GM18519 (cell line): ENCODE results near the gene SP4.

Experiments used
- ATAC-seq: cut with Tn5 transposase; IDR thresholded peaks from one replicate; pipeline ENCODE4 v1.9.1; 2021; ENCODE audit warnings: mild to moderate bottlenecking, moderate library complexity; ENCODE audit not compliant: unreplicated experiment, low FRiP score

Gene SP4

DNA sequence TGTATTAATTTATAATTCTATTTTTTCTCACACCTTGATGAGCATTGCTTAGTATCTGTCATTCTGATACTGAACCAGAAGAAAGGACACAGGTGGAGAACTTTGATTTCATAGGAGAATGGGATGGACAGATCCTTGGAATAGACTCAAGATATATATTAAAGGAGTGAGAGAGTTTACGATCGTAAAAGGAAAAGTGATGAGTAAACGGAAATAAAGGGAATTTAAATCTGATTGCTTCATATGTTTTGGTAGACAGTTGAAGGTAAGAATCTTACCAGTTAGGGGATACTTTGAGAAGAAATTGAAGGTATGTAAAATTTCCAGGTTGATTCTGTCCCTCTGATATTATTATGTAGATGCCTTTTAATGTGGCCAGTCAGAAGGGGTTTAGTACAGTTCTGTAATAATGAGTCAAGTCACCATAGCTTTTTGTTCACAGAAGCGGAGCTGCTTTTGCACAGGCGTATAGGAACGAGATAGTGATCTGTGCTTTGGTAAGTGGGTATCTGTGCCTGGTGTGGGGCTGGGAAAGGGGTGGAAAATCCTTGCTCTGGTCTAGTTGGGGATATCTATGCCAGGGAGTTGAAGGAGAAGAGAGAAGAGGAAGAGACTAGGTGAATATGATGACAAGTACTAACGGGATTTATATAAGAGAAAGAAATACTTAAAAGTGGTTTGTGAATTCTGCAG, 15.4 kb downstream of the SP4 start:
- ATAC-seq, result no peak

DNA sequence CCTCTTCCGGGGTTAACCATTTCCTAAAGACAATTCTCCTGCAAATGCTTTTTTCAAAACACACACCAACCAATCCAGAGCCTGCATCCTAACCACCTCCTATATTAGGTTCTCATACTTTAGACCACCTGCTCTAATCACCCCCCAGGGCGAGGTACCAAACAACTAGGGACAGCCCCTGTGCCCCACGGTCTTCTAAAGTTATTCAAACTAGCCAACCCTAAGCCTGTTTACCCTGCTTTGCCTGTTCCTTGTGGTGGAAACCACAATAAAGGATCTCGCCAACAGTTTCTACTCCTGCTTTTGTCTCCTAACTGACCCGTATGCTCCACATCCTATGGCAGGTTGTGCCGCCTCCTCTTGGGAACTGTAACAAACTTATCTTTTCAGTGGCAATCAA, 21.1 kb downstream of the SP4 start:
- no peak for ATAC-seq

DNA sequence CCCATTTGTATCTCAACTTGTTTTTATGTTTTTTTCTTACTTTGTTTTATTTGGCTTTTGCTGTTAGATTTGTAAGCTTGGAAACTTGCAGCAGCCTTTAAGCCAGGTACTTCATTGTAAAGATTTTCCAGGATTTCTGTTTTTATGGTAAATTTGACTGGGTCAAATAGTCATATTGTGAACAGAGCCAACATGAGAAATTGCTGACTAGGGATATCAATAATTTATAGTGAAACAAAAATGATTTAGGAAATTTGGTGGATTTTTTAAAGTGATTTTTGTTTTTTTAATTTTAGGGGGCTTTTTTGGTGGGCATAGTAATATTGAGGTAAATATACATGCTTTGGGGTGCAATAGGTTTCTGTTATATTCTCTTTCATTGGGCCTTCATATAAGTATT, 22.2 kb downstream of the SP4 start:
- no peak for ATAC-seq

DNA sequence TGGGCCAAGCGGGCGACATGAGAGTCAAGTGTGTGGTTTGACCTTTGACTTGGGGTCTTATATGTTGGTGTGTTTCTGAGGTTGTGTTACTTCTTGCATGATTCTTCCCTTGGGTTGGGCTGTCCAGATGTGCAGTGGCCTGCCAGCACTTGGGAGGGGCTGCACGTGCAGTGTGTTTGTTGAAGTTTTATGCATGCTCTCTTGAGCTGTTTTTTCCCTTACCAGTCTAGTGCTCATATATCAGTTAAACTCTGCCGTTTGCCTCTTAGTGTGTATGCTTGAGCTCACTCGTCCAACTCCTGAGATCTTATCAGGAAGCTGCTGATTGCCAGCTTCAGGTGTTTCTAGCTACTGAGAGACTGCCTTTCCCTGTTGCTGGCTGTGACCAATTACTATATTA, 23.1 kb downstream of the SP4 start:
- no peak for ATAC-seq

DNA sequence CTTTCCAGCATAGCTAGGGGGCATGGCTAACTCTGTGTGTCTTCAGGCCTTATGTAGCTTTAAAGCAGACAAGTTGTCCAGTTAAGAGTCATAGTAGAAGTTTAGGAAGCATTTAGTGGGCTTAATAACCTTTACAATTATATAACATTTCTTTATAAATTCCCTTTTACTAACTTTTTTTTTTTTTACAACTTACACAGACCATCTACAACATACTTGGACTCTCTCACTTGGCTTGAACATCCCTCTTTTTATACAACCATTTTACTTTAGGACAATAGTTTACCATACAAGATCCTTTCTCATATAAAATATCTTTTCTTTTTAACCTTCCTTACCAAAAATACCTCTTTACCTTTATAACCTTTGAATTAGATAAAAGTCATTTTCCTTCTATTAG, 26.3 kb downstream of the SP4 start:
- no peak for ATAC-seq

DNA sequence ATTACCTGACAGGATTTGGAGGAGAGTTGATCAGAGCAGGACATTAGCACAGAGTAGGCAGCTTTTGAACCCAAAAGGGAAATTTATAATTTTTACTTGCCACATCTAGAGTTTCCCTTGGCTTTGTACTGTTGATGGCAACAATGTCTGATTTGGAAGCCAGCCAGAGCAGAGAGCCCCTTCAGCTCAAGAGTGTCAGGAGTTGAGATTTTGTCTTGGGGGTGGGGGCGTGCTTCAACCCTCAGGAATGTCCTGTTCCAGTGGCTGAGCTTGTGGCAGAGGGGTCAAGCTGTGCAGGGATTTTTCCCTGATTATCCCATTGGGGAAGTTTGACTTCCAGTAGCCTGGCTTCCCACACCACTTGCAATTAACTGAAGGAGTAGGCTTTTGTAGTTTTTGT, 27.0 kb downstream of the SP4 start:
- ATAC-seq, result no peak

DNA sequence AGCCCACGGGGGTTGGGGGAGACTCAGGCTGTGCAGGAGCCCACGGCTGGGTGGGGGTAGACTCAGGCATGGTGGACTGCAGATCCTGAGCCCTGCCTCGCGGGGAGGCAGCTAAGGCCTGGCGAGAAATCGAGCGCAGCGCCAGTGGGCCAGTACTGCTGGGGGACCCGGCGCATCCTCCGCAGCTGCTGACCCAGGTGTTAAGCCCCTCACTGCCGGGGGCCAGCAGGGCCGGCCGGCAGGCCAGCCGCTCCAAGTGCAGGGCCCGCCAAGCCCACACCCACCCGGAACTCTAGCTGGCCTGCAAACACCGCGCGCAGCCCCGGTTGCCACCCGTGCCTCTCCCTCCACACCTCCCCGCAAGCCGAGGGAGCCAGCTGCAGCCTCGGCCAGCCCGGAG, 33.4 kb downstream of the SP4 start:
- no peak for ATAC-seq

DNA sequence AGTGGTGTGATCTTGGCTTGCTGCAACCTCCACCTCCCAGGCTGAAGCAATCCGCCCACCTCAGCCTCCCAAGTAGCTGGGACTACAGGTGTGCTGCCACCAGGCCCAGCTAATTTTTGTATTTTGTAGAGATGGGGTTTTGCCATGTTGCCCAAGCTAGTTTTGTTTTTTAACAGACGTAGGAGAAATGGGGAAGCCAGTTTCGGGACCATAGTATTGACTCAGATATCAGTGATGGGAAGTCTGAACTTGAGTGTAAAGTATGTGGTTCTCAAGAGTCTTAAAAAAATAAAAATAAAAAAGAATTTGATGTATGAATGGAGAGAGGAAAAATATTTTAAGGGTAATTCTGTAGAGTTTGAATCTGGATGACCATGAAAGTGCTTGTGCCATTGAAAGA, 34.2 kb downstream of the SP4 start:
- no peak for ATAC-seq

DNA sequence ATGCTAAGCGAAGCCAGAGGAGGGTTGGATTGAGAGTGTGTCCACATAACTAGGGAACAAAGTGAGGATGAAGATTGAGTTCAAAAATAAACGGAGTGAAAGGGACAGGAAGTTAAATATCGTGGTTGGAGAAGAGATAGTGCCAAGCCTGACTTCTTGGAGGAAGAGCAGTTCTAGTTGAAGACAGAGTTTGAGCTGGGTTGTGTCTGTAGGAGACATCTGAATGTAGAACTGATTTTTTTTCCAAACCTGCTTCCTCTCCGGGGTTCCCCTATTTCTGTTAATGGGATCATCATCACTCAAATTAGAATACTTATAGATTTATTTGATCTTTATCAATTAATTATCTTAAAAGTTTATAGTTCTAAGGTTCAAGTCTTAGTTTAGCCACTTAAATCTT, 35.6 kb downstream of the SP4 start:
- ATAC-seq, result no peak

DNA sequence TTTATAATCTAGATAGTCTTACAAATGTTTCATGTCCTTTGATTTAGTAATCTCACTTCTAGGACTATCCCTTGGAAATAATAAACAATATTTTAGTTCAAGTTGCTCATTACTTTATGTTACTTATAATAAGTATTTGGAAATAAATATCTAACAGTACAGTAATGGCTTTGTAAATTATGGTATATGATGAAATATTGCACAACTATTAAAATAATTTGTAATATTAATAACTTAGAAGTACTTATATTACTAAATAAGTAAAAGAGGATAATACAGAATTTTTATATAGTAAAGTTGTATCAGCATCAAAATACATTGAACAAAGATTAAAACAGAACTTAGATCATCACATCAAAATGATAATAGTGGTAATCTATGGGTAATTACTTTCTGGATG, 41.1 kb downstream of the SP4 start:
- ATAC-seq, result no peak

DNA sequence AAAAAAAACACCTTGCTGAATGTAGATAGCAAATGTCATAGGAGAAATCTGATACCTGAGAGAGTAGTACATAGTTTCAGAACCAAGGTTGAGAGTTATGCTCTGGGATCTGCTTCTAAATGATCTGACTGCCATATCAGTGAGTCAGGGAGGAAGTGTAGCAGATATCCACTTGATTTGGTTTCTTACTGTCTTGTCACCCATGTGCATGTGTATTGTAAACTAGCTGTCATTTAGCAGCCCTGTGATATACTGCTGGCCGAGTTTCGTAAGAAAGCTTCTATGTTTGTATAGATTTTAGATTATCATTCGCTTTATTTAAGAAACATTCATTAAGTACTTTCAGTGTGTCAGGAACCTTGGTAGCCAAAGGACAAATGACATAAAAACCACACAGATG, 42.0 kb downstream of the SP4 start:
- ATAC-seq, result no peak

DNA sequence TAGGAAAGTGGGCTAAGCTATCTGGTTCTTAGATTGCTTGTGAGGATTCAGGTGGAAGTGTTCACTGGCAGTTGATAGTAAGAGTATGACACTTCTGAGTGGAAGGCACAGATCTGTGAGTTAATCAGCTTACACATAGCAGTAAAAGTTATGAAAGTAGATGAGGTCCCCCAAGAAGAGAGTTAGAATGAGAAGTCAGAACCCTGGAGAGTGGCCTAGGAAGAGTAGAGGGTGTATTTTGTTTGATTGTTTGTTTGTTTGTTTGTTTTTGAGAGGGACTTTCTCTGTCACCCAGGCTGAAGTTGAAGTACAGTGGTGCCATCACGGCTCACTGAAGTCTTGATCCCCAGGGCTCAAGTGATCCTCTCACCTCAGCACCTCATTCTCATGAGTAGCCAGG, 44.1 kb downstream of the SP4 start:
- no peak for ATAC-seq

DNA sequence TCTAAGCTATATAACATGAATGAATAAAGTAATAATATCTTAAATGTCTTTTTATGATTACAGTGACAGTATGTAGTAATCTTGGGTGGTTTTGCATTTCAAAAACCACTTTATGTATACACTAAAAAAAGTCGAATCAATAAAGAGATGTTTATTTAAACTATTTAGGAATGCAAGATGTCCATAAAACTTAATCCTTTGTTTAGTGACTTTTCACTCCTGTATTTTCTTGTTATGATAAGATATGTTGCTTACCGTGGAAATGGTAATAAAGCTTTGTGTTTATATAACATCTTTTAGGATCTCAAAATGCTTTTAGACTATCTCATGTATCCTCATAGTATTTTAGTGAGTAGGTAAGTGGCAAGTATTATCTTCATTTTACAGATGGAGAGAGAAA, 48.5 kb downstream of the SP4 start:
- ATAC-seq, result no peak

DNA sequence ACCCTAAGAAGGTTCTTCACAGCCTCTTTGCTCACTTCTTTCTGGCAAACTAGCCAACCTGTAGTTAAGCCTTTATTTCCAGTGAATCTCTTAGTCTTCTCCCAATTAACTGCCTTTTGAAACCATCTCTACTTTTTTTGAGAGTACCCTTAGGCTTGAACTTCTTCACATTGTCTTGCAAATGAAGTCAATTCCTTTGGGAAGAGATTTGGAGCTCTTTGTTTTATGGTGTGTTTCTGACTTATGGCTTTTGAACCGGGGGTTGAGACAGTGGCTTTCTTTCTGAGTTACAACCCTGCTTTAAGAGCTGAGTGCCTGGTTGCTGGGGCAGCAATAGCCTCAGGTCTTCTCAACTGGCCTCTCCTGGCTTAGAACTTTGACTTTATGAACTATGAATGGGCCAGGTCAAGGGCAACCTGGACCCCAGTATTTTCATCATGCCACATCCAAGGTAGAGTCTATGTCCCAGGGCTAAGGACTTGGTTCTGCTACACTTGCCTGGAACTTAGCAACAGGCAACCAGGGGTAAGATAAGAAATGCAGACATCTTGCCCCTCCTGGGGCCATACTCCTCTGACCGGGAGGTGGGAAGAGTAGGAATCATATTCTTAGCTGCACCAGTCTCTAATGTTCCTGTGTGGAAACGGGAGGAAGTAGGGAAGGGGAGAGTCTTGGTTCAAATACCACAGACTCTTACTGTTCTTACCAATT, 53.0 kb downstream of the SP4 start:
- no peak for ATAC-seq

DNA sequence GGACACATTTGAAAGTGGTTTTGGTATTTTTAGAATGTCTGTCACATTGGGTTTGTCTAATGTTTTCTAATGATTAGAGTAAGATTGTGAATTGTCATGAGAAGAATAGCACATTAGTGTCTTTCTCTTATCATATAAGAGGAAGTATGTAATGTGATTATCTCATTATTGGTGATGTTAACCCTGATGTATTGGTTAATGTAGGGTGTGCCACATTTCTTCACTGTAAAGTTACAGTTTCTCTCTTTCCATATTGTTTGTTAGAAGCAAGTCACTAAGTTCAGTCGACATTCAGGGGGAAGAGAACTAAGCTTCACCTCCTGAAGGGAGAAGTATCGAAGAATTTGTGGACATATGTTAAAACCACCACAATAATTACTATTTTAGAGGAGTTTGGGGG, 58.6 kb downstream of the SP4 start:
- no peak for ATAC-seq

DNA sequence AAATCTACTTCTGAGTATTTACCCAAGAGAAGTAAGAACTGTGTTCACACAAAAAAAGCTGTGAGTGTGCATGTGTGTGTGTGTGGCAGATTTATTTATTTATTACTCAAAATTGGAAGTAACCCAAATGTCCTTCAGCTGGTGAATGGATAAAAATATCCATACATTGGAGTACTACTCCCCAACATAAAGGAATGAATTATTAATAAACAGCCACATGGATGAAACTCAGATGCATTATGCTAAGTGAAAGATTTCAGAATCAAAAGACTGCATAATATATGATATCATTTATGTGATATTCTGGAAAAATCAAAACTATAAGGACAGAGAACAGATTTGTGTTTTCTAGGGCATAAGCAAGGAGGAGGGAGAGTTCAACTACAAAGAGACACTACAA, 67.8 kb downstream of the SP4 start:
- no peak for ATAC-seq

DNA sequence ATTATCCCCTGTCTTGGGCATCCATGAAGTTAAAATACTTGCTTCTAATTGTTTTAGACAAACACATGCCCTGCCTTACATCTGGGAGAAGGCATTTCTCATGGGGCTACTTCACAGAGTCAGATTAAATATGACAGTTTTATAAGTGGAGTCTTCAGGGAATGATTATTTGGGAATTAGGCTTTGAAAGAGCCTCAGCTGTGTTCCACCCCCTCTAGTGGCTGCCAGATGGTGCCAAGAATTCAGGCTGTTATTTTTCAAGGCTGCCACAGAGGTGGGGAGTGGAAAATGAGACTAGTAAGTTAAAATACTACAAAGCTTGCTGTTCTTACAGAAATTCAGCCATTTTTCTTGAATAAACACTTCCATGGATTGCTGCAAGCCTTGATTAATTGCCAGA, 69.2 kb downstream of the SP4 start:
- no peak for ATAC-seq

DNA sequence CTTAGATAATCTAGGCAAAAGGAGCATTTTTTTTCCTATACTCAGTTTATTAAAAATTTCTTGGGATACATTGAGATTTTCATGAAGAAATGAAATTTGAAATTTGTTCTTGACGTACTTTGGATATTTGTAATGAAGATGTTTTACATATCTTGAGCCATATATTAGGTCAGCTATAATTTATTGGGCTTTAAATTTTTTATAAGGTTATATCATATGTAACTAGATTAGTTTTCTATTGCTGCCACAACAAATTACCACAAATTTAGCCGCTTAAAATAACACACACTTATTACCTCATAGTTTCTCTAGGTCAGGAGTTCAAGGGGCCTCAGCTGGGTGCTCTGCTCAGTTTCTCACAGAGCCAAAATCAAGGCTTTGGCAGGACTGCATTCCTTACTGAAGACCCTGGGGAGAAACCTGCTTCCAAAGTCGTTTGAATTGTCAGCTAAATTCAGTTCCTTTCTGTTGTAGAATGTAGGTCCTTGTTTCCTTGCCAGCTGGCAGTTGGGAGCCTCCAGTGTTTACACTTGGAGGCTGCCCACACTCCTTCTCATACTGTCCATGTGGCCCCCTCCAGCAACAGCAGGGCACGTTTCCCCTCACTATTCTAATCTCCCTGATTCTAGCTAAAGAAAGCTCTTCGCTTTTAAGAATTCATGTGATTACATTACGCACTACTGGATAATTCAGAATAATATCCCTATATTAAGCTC, 72.4 kb downstream of the SP4 start:
- ATAC-seq, result no peak

DNA sequence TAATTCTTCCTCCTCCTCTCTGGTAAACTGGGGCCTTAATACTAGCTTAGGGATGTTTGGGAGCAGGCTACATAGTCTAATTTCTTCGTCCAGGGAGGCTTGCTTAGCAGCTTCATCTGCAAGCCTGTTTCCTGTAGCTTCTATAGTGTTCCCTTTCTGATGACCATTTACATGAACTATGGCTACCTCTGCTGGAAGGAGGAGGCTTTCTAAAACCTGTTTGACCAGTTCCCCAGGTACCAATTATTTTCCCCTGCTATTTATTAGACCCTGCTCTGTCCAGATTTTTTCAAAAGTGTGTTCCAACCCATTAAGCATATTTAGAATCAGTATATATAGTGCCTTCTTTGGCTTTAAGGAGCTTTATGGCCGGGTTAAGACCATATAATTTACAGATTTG, 76.1 kb downstream of the SP4 start:
- ATAC-seq, result no peak

DNA sequence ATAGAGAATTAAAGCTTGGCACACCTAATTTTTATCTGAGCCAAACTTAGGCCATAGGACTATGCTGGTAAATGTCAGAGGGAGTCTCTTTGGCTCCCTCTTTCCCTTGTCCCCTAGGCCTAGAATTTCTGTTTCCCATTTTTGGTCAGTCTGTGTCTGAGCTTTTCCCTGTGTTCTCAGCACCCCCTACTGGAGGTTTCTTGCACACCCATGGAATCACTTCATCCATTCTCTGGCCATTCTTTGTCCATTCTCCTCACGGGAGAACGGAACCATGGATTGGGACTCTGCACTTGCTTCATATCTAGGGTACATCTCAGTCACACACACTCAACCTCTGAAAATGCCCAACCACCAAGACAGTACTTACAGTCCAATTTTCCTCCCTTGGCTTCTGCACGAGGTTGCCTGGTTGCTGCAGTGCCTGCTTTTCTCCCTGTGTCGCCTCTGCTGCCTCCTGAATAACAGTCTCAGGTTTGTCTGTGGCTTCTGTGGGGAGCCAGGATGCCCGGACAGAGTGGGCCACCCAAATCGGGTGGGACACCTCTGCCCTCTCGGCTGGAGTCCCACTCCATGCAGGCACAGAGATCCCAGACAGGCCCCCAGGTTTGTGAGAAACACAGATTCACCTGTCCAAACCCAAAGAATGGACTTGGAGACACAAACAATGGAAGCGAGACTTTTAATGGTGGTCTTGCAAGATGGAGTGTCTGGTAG, 79.9 kb downstream of the SP4 start:
- ATAC-seq, result no peak

DNA sequence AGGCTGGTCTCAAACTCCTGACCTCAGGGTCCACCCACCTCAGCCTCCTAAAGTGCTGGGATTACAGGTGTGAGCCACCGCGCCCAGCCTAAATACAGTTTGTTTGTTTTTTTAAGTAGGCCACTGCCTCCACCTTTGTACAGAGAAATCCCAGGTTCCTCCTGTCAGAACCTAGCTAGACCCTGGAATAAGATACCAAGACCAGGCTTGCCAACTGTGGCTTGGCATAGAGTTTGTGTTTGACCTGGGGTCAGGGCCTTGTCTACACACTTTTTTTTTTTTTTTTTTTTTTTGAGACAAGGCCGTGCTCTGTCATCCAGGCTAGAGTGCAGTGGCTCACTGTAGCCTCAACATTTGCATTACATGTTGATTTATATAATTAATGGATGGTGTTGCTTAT, 80.7 kb downstream of the SP4 start:
- ATAC-seq, result no peak
